ENCODE results near the gene ZNF519.
A peak's percentile ranks its signal among the peaks of the same experiment; 100 is the strongest.
"Not testable (repeated sequence)": the region's sequence is repeated elsewhere in the genome, so short reads cannot be mapped to it uniquely, and the experiment has no call there.

Gene ZNF519

GRCh38 chr18:14132271-14132700 is at the start of gene ZNF519:
Gene ZNF519, minus strand, starts transcription at chr18:14132435. Its CDS starts 158 bp downstream, at chr18:14132277.
- DNase-seq (ENCODE audit: low read depth in 4 of 4, low spot score in 1 of 4): peak; percentile 57 to 80 (median 70)

- no peak for DNase-seq (ENCODE audit: low read depth in 4 of 4, low spot score in 1 of 4)
Measured at GRCh38 chr18:14179306-14179705, 47.1 kb upstream of the ZNF519 start.

DNA sequence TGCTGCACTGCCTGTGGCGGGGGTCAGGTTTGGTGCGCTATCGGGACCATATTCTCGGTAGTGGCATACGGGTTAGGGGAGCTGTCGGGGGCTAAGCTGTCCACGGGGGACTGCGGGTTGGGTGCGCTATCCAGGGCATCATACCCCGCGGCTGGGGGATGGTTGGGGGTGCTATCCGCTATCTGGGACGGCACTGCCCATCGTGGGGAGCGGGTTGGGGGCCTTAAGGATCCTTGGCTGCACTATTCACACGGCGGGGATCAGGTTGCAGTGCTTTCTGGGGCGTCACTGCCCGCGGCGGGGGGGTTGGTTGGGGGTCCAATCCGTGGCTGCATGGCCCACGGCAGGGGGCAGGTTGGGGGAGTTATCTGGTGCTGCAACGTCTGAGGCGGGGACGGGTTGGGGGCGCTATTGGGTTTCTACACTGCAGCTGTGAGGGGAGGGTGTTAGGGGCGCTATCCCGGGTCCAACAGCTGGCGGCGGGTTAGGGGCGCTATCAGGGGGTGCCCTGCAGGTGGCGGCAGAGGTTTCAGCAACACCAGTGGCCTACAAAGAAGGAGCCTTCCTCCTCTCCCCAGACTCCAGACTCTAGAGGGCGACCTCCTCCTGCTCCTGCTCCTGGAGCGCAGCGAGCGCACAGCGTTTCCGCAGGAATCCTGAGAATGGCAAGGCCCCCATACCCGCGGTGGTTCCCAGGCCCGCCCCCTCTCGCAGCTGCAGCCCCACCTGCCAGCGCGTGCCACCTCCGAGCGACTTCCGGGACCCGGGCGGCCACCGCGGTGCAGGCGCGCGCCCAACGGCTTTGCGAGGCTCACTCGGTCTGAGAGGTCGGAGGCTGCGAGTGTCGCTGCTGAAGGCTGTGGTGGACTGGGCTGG is 46.3 kb upstream of the ZNF519 start:
- peak; percentile 37 to 70 (median 58) for DNase-seq (ENCODE audit: low read depth in 4 of 4, low spot score in 1 of 4)

GRCh38 chr18:14177540-14178320 is 45.5 kb upstream of the ZNF519 start:
- DNase-seq (ENCODE audit: low read depth in 4 of 4, low spot score in 1 of 4): not testable (repeated sequence)

- not testable (repeated sequence) for DNase-seq (ENCODE audit: low read depth in 4 of 4, low spot score in 1 of 4)
Measured at GRCh38 chr18:14175404-14175803, 43.2 kb upstream of the ZNF519 start.

- DNase-seq (ENCODE audit: low read depth in 4 of 4, low spot score in 1 of 4): no peak
Measured at GRCh38 chr18:14174706-14175085, 42.5 kb upstream of the ZNF519 start.

DNA sequence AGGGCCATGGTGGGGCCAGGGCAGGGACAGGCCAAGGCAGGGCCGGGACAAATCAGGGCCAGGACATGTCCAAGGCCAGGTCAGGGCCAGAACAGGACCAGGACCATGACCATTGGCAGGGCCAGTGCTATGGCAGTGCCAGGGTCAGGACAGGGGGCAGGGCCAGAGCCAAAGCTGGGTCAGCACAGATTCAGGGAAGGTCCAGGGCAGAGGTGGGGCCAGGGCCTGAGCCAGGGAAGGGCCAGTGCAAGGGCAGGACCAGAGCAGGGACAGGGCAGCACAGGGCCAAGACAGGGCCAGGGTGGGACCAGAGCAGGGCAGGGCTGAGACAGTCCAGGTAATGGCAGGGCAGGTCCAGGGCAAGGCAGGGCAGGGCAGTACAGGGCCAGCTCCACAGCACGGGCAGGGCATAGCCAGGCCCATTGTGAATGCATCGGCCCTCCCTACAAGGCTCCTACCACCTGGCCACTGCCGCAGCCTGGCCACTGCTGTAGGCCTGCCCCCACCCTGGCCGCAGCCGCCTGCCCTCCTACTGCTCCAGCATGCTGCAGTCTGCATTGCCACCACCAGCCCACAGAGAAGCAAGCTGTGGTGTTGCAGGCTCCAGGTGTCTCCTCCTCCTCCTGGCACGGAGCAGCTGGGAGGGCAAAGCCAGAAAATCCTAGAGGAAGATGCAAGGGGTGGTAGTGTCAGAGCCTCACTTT is 41.9 kb upstream of the ZNF519 start:
- not testable (repeated sequence) for DNase-seq (ENCODE audit: low read depth in 4 of 4, low spot score in 1 of 4)

DNA sequence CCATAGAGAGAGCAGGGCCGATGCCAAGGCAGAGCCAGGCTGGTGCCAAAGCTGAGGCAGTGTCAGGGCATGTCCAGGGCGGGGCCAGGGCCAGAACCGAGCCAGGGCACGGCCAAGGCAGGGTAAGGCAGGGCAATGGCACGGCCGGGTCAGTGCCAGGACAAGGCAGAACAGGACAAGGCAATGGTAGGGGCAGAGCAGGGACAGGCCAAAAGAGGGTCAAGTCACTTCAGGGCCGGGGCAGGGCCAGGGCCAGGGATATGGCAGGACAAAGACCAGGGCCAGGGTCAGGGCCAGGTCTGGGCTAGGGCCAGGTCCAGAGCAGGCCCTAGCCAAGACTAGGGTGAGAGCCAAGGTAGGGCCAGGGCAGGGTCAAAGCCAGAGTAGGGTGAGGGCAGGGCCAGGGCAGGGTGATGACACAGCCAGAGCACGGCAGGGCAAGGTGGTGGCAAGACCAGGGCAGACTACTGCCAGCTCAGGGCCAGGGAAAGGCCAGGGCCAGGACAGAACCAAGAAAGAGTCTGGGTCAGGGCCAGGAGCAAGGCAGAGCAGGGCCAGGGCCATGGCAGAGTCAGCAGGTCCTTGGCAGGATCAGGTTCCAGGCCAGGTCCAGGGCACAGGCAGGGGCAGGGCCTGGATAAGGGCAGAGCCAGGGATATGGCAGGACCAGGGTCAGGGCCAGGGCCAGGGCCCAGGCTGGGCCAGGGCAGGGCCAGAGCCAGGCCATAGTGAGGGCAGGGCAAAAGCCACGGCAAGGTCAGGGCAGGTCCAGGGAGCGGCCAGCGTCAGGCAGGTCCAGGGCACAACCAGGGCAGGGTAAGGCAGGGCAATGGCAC is 41.1 kb upstream of the ZNF519 start:
- not testable (repeated sequence) for DNase-seq (ENCODE audit: low read depth in 4 of 4, low spot score in 1 of 4)

- DNase-seq (ENCODE audit: low read depth in 4 of 4, low spot score in 1 of 4): not testable (repeated sequence)
Measured at GRCh38 chr18:14172142-14173115, 40.2 kb upstream of the ZNF519 start.

GRCh38 chr18:14171301-14172141 is 39.3 kb upstream of the ZNF519 start:
- DNase-seq (ENCODE audit: low read depth in 4 of 4, low spot score in 1 of 4): not testable (repeated sequence)

DNA sequence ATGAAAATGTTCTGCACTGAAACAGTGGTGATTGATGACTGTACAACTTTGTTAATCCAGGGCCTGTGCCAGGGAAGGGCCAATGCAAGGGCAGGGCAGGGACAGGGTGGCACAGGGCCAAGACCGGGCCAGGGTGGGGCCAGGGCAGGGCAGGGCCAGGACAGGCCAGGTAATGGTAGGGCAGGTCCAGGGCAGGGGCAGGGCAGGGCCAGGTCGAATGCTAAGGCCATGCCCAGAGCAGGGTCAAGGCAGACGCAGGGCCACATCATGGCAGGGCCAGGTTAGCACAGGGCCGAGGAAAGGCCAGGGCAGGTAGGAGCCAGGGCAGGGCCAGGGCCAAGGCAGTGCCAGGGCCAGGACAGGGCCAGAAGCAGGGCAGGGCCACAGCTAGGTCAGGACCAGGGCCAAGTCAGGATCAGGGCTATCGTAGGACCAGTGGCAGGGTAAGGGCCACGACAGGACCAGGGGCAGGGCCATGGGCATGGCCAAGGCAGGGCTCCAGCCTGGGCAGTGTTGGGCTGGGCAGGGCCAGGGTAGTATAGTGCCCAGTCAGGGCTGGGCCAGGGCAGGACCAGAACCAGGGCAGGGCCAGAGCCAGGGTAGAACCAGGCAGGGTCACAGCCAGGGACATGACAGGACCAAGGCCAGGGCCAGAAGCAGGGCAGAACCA is 38.3 kb upstream of the ZNF519 start:
- DNase-seq (ENCODE audit: low read depth in 4 of 4, low spot score in 1 of 4): not testable (repeated sequence)

DNA sequence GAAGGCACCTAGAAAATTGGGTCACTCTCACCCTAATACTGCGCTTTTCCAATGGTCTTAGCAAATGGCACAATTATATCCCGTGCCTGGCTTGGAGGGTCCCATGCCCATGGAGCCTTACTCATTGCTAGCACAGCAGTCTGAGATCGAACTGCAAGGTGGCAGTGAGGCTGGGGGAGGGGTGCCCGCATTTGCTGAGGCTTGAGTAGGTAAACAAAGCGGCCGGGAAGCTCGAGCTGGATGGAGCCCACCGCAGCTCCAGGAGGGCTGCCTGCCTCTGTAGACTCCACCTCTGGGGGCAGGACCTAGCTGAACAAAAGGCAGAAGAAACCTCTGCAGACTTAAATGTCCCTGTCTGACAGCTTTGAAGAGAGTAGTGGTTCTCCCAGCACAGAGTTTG is 30.7 kb upstream of the ZNF519 start:
- DNase-seq (ENCODE audit: low read depth in 4 of 4, low spot score in 1 of 4): not testable (repeated sequence)

DNA sequence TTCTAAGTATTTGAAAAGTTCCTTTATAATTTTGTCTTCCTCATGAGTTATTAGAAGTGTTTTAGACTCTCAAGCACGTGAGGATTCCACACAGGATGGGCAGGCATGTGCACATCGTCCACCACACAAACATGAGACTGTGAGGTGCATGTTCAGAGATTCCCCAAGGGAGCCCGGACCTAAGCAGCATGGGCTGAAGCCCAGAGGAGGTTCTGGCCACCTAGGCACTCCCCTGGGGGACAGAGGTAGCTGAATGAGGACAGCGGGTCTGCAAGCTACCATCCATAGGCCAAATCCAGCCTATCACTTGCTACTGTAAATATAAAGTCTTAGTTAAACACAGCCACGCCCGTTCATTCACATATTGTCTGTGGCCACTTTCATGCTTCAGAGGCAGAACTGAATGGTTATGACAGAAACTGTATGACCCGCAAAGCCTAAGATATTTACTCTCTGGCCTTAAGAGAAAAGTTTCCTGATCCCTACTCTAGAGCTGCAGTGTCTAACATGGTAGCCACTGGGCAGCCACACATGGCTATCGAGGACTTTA is 19.4 kb upstream of the ZNF519 start:
- not testable (repeated sequence) for DNase-seq (ENCODE audit: low read depth in 4 of 4, low spot score in 1 of 4)

GRCh38 chr18:14150766-14151165 is 18.5 kb upstream of the ZNF519 start:
- DNase-seq (ENCODE audit: low read depth in 4 of 4, low spot score in 1 of 4): not testable (repeated sequence)

DNA sequence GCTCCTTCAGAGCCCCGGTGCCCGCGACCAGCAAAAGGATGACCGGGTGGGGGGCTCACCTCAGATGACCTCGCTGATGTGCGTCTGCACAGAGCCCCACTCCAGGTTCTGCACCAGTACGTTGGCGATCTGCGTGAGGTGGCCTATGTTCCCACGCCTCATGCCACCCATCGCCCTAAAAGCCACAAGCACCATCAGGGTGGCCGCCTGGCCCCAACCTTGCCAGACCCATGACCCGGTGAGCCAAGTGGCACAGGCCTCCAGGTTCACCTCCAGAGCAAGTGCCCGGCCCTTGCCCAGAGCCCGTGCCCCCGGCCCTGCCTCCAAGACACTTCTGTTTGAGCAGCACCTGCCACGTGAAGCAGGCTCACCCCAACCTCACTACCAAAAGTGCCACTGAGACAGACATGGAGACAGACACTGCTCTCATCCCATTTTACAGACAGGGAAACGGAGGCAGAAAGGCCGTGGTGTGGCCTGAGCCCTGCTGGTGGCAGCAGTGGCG is 17.7 kb upstream of the ZNF519 start:
- not testable (repeated sequence) for DNase-seq (ENCODE audit: low read depth in 4 of 4, low spot score in 1 of 4)

- DNase-seq (ENCODE audit: low read depth in 4 of 4, low spot score in 1 of 4): not testable (repeated sequence)
Measured at GRCh38 chr18:14149121-14149850, 17.1 kb upstream of the ZNF519 start.
